WI38 (cell line): ENCODE data around the gene ESPN.

Experiments
- H3K4me3 ChIP-seq: 2 replicates; pipeline ENCODE4 v1.5.1; 2011; ENCODE audit warnings: low read depth, mild to moderate bottlenecking, control low read depth, low read length
- CTCF ChIP-seq: IDR thresholded peaks from 2 replicates; pipeline ENCODE4 v1.5.1; 2012; ENCODE audit warnings: low read depth, mild to moderate bottlenecking, control low read depth, low read length

Gene ESPN

GRCh38 chr1:6467744-6468688 lies 43.4 kb downstream of the ESPN start:
- no peak for TF ChIP-seq CTCF
- no peak overlapping the region for H3K4me3 ChIP-seq

- TF ChIP-seq CTCF, result no peak
- H3K4me3 ChIP-seq, result no peak overlapping the region
Observed at GRCh38 chr1:6468729-6469461, 44.3 kb downstream of the ESPN start.

GRCh38 chr1:6470132-6471085 lies 45.8 kb downstream of the ESPN start:
- H3K4me3 ChIP-seq, result no peak overlapping the region
- TF ChIP-seq CTCF, result no peak

- H3K4me3 ChIP-seq, result no peak overlapping the region
- TF ChIP-seq CTCF, result no peak
Observed at GRCh38 chr1:6471086-6471969, 46.8 kb downstream of the ESPN start.

- no peak for TF ChIP-seq CTCF
- no peak overlapping the region for H3K4me3 ChIP-seq
Observed at GRCh38 chr1:6471970-6472368, 47.4 kb downstream of the ESPN start.

GRCh38 chr1:6472391-6472790 lies 47.8 kb downstream of the ESPN start:
- TF ChIP-seq CTCF, result no peak
- H3K4me3 ChIP-seq, result no peak overlapping the region
